Right ventricle myocardium inferior (tissue), 1 donor: ENCODE measurements around the gene ERC1. TPM values are rescaled to one million over a fixed set of nuclear protein-coding genes. Genes with fewer than 3 reads are reported as not detected.
"Not testable (repeated sequence)": the region's sequence is repeated elsewhere in the genome, so short reads cannot be mapped to it uniquely, and the experiment has no call there.

Source experiments
- ATAC-seq: fragments of 200-7000 bp; cut with Tn5 transposase; one replicate; pipeline ENCODE4 v1.9.1; 2020; ENCODE audit warnings: mild to moderate bottlenecking, moderate library complexity
- DNase-seq: peaks from one replicate; pipeline ENCODE4 v3.0.0; 2021; ENCODE audit errors: missing footprints
- intact Hi-C: fragments of 100-400 bp; cut with DNase I; formaldehyde crosslinking; loops from one replicate; pipeline ENCODE4 v1.11.0; 2022
- total RNA-seq: library from RNA; stranded (reverse); fragmentation: NEBNext Ultra II Directional; extraction: Animal tissue kit (Norgen Biotek cat#: 25700); gene quantifications from one replicate; pipeline ENCODE4 v1.2.1, GENCODE V29; 2021
- donor health status: DM: no; HTN: yes; CAD: no; lungs with severe emphysema.

Gene ERC1
- total RNA-seq, 1 donor from 2014 or later: 43.1 TPM

DNA sequence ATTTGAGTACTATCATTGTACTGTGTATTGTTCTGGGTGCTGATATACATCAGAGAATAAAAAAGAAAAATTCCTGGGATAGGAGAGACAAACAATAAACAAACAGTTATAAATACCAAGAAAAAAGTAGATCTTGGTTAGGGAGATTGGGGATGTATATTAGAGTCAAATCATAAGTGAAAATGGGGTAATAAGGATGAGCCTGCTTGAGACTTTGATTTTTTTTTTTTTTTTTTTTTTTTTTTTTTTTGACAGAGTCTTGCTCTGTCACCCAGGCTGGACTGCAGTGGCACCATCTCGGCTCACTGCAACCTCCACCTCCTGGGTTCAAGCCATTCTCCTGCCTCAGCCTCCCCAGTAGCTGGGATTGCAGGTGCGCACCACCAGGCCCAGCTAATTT lies 108.6 kb downstream of the ERC1 start:
- DNase-seq, ATAC-seq: not testable (repeated sequence)
- intact Hi-C loops: loop anchor here (10.0 kb wide), 2 partner anchors 145 to 535 kb away; no protein-coding TSS in a partner anchor

DNA sequence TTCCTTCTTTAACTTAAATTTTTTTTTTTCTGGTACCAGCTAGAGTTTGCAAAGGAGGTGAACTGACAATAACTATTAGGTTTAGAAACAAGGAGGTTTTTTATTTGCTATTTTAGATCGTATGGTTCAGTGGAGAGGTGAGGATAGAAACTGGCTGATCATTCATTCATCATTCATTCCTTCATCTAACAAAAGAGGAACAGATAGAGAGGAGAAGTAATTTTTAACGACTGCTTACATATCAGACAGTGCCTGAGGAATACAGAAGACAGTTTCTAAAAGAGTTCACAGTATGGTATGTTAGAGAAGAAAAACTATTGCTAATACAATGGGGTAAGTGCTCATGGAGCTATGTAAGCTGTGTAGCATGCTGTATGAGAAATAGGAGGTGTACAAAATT lies 111.1 kb downstream of the ERC1 start:
- ATAC-seq: no peak
- no peak for DNase-seq
- intact Hi-C loops: no loop called here

DNA sequence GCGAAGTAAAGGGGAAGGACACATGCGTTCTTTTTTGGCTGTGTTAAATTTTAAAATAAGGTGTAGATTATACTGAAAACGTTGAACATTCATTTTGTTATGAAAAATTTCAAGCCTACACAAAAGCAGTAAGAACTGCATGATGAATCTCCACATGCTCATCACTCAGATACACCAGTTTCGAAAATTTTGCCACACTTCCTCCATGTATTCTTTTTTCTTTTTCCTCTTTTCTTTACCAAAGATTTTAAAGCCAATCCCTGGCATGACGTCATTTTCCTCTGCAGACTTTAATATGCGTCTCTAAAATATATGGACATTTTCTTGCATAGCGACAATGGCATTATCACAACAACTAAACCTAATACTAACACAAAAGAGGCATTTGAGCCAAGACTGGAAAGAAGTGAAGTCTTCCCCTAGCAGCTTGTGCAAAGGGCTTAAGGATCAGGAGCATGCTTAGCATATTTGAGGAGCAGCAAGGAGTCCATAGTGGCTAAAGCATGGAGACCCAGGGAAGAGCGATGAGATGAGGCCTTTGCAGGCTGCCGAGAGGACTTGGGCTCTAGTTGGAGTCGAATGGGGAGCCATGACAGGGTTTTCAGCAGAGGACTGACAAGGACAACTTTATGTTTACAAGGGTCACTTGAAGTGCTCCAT lies 111.9 kb downstream of the ERC1 start:
- intact Hi-C loops: no loop called here
- ATAC-seq: no peak

DNA sequence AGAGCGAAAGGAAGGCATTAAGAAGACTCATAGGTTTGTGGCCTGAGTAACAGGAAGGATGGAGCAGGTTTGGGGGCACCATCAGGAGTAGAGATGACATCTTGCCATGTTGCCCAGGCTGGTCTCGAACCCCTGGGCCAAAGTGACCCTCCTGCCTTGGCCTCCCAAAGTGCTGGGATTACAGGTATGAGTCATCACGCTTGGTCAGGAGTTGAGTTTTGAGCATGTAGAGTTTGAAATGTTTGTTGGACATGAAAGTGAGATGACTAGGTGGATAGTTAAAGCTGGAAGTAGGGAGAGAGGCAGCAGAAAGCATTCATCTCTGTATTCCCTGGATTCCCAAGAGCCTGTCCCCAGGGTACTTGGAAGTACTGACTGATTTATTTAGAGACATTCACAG lies 112.6 kb downstream of the ERC1 start:
- intact Hi-C loops: no loop called here
- no peak for DNase-seq
- ATAC-seq: no peak

More for the DNA sequence above, 111.9 kb downstream of the ERC1 start:
- no peak for DNase-seq

GRCh38 chr12:1104088-1104800 lies 113.2 kb downstream of the ERC1 start:
- intact Hi-C loops: no loop called here
- ATAC-seq (no peak), DNase-seq (no peak)

DNA sequence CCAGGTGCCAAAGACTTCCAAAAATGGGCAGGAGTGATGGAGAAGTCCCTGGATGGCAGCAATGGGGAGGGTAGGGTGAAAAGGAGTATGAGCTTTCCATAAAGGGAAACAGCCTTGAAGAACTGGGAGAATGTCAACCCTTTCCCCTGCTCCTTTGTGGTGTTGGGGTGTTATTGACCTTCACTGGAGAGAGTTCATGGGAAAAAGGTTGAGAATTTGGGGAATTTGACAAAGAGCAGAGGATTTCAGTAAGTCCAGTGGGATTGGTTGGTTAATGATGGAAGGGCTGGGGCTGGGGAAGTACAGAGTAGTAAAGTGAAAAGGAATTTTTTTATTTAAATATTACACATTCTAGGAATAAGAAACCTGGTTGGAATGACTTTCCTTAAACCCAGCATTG lies 116.6 kb downstream of the ERC1 start:
- ATAC-seq (no peak), DNase-seq (no peak)
- intact Hi-C loops: no loop called here

- no peak for DNase-seq
- intact Hi-C loops: no loop called here
- ATAC-seq: no peak
These were observed 117.3 kb downstream of the ERC1 start for GRCh38 chr12:1108276-1108675.

- intact Hi-C loops: no loop called here
- no peak for ATAC-seq
- DNase-seq: no peak
These were observed 124.6 kb downstream of the ERC1 start for GRCh38 chr12:1115484-1116231.

DNA sequence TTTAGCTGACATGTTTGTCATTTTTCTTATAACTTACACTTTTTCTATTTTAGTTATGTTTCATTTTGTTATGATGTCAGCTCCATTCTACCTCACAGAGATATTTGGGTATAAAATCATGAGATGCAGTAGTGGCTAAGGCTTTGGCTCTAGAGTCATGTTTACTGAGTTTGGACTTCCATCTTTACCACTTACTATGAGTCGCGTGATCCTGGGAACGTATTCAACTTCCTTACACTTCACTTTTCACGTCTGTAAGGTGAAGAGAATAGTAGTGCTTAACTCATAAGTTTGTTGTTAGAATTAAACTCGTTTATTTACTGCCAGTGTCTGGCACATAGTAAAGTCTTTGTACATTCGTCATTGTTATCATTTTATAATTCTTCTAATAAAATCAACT lies 126.3 kb downstream of the ERC1 start:
- ATAC-seq (no peak), DNase-seq (no peak)
- intact Hi-C loops: no loop called here

- intact Hi-C loops: loop anchor here (1.0 kb wide), 1 partner anchor 465 kb away; no protein-coding TSS in a partner anchor
- ATAC-seq: peak; percentile 63
- no peak for DNase-seq
These were observed 127.0 kb downstream of the ERC1 start for GRCh38 chr12:1117970-1118563.

- DNase-seq (no peak), ATAC-seq (no peak)
- intact Hi-C loops: no loop called here
These were observed 131.8 kb downstream of the ERC1 start for GRCh38 chr12:1122786-1123185.

- intact Hi-C loops: no loop called here
- DNase-seq (no peak), ATAC-seq (no peak)
These were observed 135.1 kb downstream of the ERC1 start for GRCh38 chr12:1126091-1126490.

- DNase-seq: no peak
- intact Hi-C loops: no loop called here
- ATAC-seq: no peak
These were observed 136.0 kb downstream of the ERC1 start for GRCh38 chr12:1127021-1127420.

DNA sequence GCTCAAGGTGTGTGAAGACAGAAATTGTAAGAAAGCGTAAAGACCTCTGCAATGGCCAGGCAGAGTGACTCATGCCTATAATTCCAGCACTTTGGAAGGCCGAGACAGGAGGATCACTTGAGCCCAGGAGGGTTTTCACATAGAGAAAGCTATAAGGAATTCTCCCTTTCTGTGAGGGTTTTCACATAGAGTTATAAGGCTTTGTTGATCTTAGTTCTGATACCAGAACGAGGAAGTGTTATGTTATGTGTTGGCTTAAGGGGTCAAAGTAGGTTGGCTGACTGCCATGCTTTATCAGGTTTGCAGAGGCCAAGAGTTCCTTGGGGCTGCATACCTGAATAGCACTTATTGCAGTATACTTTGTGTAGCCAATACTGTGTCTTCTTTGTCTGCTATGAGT lies 139.1 kb downstream of the ERC1 start:
- DNase-seq: no peak
- no peak for ATAC-seq
- intact Hi-C loops: no loop called here

DNA sequence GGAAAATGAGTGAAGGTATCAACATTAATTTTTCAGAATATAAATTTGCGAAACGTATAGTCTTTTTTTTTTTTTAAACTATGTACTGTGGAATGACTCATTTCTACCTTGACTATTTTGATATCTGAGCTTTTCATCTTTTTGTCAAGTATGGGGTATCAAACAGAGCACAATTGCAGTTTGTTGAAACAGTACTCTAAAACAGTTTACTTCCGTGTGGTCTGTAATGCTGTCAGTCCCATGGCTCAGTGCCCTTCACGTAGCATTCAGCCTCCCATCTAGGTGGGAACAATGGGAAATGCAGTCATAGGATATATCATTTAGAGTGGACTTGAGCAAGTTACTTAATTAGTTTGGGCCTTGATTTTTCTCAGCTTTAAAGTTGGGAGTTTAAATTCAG lies 139.5 kb downstream of the ERC1 start:
- intact Hi-C loops: no loop called here
- DNase-seq: no peak

DNA sequence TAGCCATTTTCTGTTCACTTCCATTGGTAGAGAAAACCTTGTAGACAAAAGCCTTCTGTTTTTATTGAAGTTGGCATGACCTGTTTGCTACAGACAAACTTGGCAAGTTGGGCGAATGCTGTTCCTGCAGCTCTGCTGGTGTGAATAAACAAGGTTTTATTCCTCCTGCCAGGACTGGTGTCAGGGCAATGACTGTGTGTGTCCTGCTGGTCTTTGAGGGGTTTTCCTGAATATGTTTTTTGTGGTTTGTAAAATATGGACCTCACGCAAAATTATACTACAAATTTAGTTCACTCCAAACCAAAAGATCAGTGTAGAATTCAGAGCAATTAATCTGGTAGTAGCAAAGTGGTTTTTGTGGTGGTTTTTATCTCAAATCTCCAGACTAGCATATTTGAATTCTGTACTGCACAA lies 140.8 kb downstream of the ERC1 start:
- intact Hi-C loops: no loop called here
- ATAC-seq (peak; percentile 42), DNase-seq (no peak)

More for the DNA sequence above, 139.5 kb downstream of the ERC1 start:
- ATAC-seq: no peak

- intact Hi-C loops: no loop called here
- ATAC-seq (no peak), DNase-seq (no peak)
These were observed 141.3 kb downstream of the ERC1 start for GRCh38 chr12:1132311-1132710.

GRCh38 chr12:1138691-1139090 lies 147.7 kb downstream of the ERC1 start:
- ATAC-seq (no peak), DNase-seq (no peak)
- intact Hi-C loops: no loop called here

DNA sequence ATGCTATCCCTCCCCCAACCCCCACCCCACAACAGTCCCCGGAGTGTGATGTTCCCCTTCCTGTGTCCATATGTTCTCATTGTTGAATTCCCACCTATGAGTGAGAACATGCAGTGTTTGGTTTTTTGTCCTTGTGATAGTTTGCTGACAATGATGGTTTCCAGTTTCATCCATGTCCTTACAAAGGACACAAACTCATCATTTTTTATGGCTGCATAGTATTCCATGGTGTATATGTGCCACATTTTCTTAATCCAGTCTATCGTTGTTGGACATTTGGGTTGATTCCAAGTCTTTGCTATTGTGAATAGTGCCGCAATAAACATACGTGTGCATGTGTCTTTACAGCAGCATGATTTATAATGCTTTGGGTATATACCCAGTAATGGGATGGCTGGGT lies 155.7 kb downstream of the ERC1 start:
- DNase-seq, intact Hi-C loops, ATAC-seq: not testable (repeated sequence)
